Peyer's patch (tissue), 4 donors: Measurements from ENCODE around the gene IL12RB1. TPM values are rescaled to one million over a fixed set of nuclear protein-coding genes. Genes with fewer than 3 reads are reported as not detected.

ENCODE experiments used
- DNase-seq, 3 donors: peaks; one replicate each; pipeline ENCODE4 v3.0.0-alpha.2; 2017 to 2019
- H3K27ac ChIP-seq, 4 donors: fragments of 200-600 bp; sonication (generic); one replicate each; pipeline ENCODE4 v1.5.1; 2016 to 2019
- H3K27me3 ChIP-seq, 2 donors: fragments of 200-600 bp; sonication (generic); one replicate each; pipeline ENCODE4 v1.5.1; 2019
- H3K36me3 ChIP-seq, 3 donors: fragments of 200-600 bp; sonication (generic); one replicate each; pipeline ENCODE4 v1.5.1; 2016 to 2019
- H3K4me1 ChIP-seq, 4 donors: fragments of 200-600 bp; sonication (generic); one replicate each; pipeline ENCODE4 v1.5.1; 2016 to 2019
- H3K4me3 ChIP-seq, 4 donors: fragments of 200-600 bp; sonication (generic); 1 replicate in 3 of 4; 2 replicates in 1 of 4; pipeline ENCODE4 v1.5.1; 2016 to 2019; ENCODE audit warnings: mild to moderate bottlenecking in 1 of 4
- H3K9me3 ChIP-seq, 4 donors: fragments of 200-600 bp; sonication (generic); one replicate each; pipeline ENCODE4 v1.5.1; 2016 to 2019; ENCODE audit warnings: mild to moderate bottlenecking in 1 of 4
- CTCF ChIP-seq, 6 experiments: fragments of 450-650 bp in 4 of 6; fragments of 200-600 bp in 2 of 6; sonication (generic) in 1 of 6; IDR thresholded peaks; one replicate each; pipeline ENCODE4 v1.5.1; 2017 to 2019; ENCODE audit warnings: antibody characterized with exemption in 6 of 6, mild to moderate bottlenecking in 3 of 6, moderate library complexity in 1 of 6
- POLR2A ChIP-seq, 2 donors: fragments of 450-650 bp; IDR thresholded peaks; one replicate each; pipeline ENCODE4 v1.5.1; 2017; ENCODE audit warnings: antibody characterized with exemption in 2 of 2, mild to moderate bottlenecking in 2 of 2, moderate library complexity in 2 of 2
- total RNA-seq, 4 donors: library from RNA; depleted of rRNA; stranded (reverse); fragments of >200 nt; gene quantifications; one replicate each; pipeline ENCODE4 v1.1.0, GENCODE V29; 2016

IL12RB1 gene
- total RNA-seq, 4 donors from 2014 or later, result 1.2 to 19.0 (median 2.8) TPM

GRCh38 chr19:18009412-18010066 is 77.2 kb downstream of the IL12RB1 start:
- Histone ChIP-seq H3K27me3 (no peaks in the 10 kb centered on the region), H3K36me3 (peaks cover 0 to 52% (median 0%) of the 10 kb centered on the region in 3 donors), H3K4me3 (peak overlapping the region; percentile 52 to 68 (median 64)), H3K4me1 (peaks cover 0 to 26% (median 13%) of the 10 kb centered on the region in 4 donors), H3K27ac (peak overlapping the region in 3 of 4 donors; percentile 78 to 88 (median 86)), H3K9me3 (no peaks in the 10 kb centered on the region)
- TF ChIP-seq POLR2A (IDR thresholded peaks at IDR 0.05) (no peak), CTCF (IDR thresholded peaks at IDR 0.05) (no peak)
- DNase-seq, result no peak

Other genes starting within 250 kb of the IL12RB1 start
- gene JAK3, start 239.0 kb downstream of the IL12RB1 start, total RNA-seq, result 10 to 100 TPM in 1 of 4 donors, 1 to 10 TPM in 3; 4.0 to 32.2 (median 5.4) TPM
- 100 to 1,000 TPM; 456 to 824 (median 599) TPM for gene RPL18A, start 227.0 kb downstream of the IL12RB1 start, total RNA-seq
- not detected for gene SLC5A5, start 215.0 kb downstream of the IL12RB1 start, total RNA-seq
- gene CCDC124, start 153.9 kb downstream of the IL12RB1 start, total RNA-seq, result 10 to 100 TPM; 18.9 to 33.0 (median 24.4) TPM
- gene KCNN1, start 119.8 kb downstream of the IL12RB1 start, total RNA-seq, result not detected
- 10 to 100 TPM; 26.8 to 94.9 (median 29.4) TPM for gene ARRDC2, start 78.8 kb downstream of the IL12RB1 start, total RNA-seq
- gene MAST3, start 10.8 kb upstream of the IL12RB1 start, total RNA-seq, result 10 to 100 TPM; 47.8 to 56.3 (median 52.0) TPM
- gene PIK3R2, start 66.2 kb upstream of the IL12RB1 start, total RNA-seq, result 10 to 100 TPM; 19.7 to 45.4 (median 28.2) TPM
- gene IFI30, start 86.9 kb upstream of the IL12RB1 start, total RNA-seq, result 100 to 1,000 TPM in 1 of 4 donors, 10 to 100 TPM in 3; 54.9 to 109 (median 60.7) TPM
- gene MPV17L2, start 106.3 kb upstream of the IL12RB1 start, total RNA-seq, result 10 to 100 TPM in 3 of 4 donors, 1 to 10 TPM in 1; 4.1 to 19.6 (median 16.0) TPM
- 1 to 10 TPM in 3 of 4 donors, not detected in 1; 6.1 to 9.5 (median 8.3) TPM for gene RAB3A, start 117.1 kb upstream of the IL12RB1 start, total RNA-seq
- 1 to 10 TPM in 3 of 4 donors, not detected in 1; 3.9 to 8.3 (median 8.3) TPM for gene PDE4C, start 139.5 kb upstream of the IL12RB1 start, total RNA-seq
- gene IQCN, start 187.5 kb upstream of the IL12RB1 start, total RNA-seq, result 10 to 100 TPM in 2 of 4 donors, 1 to 10 TPM in 2; 7.4 to 40.2 (median 17.0) TPM
- 100 to 1,000 TPM; 629 to 753 (median 680) TPM for gene JUND, start 194.7 kb upstream of the IL12RB1 start, total RNA-seq
- 100 to 1,000 TPM; 102 to 193 (median 178) TPM for gene LSM4, start 236.1 kb upstream of the IL12RB1 start, total RNA-seq